Measurements from ENCODE around the gene CALML6.
A peak's percentile ranks its signal among the peaks of the same experiment; 100 is the strongest.

Gene CALML6

DNA sequence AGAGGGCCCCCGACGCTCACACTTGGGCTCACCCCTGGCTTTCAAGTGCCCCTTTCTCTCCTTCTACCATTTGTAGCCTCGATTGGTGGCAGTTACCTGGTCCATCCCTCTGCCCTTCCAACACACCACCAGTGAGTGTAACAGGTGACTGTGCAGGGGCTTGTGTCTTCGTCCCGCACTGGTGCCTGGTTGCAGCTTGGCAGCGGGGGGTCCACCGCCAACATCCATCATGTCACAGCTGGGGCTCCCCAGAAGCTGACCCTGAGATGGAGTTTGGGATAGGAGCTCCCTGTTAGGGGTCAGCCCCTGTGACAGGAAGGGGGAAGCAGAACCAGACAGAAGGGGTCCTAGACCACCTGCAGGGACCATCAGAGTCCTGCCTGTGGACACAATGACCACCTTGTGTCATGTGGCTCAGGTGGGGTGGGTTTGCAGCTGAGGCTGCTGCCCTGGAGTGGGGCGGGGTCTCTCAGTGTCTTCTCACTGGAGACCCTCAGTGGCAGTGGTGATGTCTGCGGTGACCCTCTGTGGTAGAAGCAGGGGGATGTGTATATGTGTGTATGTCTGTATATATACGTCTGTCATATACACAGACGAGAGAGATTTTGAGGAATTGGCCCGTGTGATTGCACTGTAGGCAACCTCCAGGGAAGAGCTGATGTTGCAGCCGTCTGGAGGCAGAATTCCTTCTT is 3.6 kb upstream of the CALML6 start:
- no peak for DNase-seq (ENCODE audit: low read depth, low spot score)

GRCh38 chr1:1914101-1914970 is 724 bp upstream of the CALML6 start:
- no peak for DNase-seq (ENCODE audit: low read depth, low spot score)

DNA sequence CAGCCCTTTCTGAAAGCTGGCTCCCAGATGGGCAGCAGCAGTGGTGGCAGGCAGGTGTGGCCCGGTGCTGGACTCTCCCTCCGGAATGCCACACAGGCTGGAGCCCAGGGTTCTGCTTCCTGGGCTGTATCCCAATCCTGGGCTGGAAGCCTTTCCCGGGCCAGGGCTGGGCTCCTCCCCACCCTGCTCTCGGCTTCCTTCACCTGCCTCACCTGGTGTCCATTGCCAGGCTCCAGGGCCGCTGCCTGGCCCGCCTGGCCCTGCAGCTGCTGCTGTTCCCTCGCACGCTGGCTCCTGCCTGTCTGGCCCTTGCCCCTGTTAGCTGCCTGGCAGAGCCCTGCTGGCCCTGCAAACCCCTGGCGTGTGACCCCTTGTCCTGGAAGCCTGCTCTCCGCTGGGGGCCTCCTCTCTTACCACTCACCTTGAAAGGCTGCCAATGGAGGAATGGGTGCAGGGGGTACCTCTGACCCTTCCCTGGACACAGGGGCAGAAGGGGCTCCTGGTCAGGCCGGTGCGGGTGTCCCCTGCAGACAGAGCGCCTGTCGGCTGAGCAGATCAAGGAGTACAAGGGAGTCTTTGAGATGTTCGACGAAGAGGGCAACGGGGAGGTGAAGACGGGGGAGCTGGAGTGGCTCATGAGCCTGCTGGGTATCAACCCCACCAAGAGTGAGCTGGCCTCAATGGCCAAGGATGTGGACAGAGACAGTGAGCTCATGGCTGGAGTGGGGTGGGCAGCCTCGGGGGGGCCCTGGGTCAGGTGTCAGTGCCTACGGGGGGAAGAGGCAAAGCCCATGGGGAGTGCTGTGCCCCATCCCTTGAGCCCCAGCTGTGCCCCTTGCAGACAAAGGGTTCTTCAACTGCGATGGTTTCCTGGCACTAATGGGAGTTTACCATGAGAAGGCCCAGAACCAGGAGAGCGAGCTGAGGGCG is 1.1 kb downstream of the CALML6 start:
- DNase-seq (ENCODE audit: low read depth, low spot score), result no peak

DNA sequence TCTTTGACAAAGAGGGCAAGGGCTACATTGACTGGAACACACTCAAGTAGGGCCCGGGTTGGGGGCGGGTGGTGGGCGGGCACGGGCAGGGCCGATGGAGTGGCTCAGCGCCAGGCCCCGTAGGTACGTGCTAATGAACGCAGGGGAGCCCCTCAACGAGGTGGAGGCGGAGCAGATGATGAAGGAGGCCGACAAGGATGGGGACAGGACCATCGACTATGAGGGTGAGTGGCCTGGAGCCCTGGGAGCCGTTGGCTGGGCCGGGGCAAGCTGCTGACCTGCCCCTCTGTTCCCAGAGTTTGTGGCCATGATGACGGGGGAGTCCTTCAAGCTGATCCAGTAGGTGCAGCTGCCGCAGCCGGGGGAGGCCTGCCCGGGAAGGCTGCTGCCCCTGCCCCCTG is 1.8 kb downstream of the CALML6 start:
- DNase-seq (ENCODE audit: low read depth, low spot score), result no peak

DNA sequence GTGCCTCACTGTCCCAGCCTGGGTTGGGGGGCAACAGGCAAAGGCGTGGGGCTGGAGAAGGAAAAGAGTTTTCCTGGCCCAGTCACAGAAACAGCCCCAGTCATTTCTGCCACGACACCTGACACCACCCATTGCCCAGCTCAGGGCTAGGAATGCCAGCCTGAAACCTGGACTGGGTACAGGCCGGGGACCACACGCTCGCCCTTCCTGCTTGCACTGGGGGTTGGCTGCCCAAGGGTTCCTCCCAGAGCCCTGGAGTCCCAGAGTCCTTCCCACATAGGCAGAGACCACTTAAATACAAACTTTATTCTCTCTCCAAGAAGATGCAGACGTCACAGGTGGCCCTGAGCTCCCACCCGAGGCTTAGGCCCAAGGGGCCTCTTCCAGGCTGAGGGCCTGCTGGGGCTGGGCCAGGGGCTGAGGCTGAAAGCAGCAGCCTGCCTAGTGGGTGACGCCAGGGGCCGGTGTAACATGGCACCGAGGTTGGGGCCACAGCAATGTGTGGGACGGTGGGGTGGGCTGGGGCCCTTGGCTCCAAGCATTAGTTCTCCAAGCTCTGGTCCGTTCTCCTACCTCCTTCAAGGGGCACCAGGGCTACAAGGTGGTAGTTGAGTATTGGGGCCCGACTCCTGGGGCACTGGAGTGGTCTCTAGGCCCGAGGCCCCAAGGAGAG is 2.4 kb downstream of the CALML6 start:
- no peak for DNase-seq (ENCODE audit: low read depth, low spot score)

GRCh38 chr1:1917995-1918900 is 3.2 kb downstream of the CALML6 start:
- DNase-seq (ENCODE audit: low read depth, low spot score), result no peak

GRCh38 chr1:1918901-1919303 is 3.8 kb downstream of the CALML6 start, which contains the start of gene TMEM52:
Gene TMEM52 (minus strand): TSS chr1:1919279. CDS start chr1:1919265, 14 bp downstream.
- DNase-seq (ENCODE audit: low read depth, low spot score), result no peak

- DNase-seq (ENCODE audit: low read depth, low spot score), result peak; percentile 98
Measured at GRCh38 chr1:1919304-1920056, 4.4 kb downstream of the CALML6 start.

GRCh38 chr1:1920057-1920607 is 5.1 kb downstream of the CALML6 start:
- no peak for DNase-seq (ENCODE audit: low read depth, low spot score)

- no peak for DNase-seq (ENCODE audit: low read depth, low spot score)
Measured at GRCh38 chr1:1920608-1921458, 5.8 kb downstream of the CALML6 start.

- no peak for DNase-seq (ENCODE audit: low read depth, low spot score)
Measured at GRCh38 chr1:1921459-1921862, 6.4 kb downstream of the CALML6 start.

DNA sequence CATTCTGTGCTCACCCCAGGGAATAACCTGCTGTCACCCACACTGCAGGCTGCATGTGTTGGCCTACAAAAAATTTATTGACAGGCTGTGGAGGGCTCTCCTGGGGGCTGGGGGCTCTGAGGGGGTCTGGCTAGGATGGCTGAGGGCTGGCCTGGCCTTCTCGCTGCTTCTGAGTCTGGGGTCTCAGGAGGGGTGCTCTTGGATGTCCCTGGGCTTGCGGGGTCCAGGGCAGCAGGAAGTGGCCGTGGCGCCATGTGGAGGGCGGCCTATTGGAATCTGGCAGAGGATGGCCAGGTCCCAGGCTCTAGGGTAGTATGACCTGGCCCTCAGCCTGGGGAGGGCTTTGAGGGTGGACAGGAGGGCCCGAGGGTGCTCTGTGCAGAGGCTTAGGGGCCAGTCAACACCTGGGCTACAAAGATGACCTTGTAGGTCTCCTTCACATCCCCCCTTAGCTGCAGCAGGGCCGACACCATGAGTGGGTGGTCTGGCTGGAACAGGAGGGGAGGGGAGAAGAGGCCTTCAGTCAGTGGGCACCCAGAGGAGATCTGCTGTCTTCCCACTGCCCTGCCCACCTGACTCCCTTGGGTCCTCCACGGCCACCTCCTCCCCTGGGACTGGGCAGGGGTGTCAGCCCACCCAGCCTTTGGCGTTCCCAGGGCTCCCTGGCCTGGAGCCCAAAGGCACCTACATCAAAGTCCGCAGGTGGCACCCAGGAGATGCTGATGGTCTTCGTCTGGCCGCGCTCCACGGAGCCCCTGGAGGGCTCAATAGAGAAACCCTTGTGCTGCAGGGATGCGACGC is 7.0 kb downstream of the CALML6 start:
- DNase-seq (ENCODE audit: low read depth, low spot score), result no peak

DNA sequence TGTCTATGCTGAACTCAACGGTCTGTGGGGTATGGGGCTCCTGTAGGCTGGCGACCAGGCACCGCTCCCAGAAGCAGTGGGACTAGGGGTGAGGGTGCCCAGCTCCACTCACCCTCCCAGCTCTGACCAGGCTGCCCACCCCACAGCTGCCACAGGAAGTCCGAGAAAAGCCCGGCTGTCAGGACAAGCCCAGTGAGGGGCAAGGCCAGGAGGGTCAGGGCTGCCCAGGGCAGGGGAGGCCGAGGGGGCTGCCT is 7.6 kb downstream of the CALML6 start:
- DNase-seq (ENCODE audit: low read depth, low spot score), result no peak

DNA sequence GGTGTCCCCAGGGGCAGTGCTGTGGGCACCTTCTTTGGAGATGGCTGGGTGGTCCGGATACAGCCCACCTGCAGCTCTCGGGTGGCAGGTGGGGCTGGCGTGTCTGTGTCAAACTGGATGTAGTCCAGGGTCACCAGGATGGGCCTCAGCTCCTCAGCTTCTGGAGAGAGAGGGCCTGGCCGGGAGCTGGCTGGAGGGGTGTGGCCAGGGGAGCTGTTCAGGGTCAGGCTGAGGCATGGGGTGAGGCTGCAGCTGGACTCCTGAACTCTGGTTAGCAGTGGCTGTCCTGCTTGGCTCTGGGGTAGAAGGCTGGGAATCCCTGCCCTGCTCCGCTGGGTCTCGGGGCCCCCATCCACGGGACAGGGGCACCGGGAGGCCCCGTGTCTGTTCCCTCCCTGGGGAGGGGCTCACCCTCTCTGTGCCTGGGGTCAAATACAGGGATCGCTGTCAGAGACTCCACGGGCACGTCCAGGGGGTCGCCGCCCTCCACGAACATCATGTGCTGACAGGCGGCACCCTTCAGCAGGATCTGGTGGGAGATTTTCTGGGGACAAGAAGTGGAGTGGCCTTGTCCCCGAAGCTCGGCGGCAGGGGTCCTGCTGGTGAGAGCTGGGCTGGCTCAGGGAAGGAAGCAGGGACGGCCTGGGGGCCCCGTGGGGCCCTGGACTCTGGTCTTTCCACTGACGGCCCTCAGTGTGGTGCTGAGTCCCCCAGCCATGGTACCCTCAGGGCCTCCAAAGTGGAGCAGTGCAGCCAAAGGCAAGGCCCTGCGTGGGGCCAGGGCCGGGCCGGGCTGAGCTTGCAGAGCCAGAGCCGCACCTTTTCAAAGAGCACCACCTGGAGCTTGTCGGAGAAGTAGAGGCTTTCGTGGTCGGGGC is 8.1 kb downstream of the CALML6 start:
- DNase-seq (ENCODE audit: low read depth, low spot score), result no peak

- no peak for DNase-seq (ENCODE audit: low read depth, low spot score)
Measured at GRCh38 chr1:1924386-1924785, 9.3 kb downstream of the CALML6 start.

GRCh38 chr1:1924849-1925248 is 9.8 kb downstream of the CALML6 start:
- no peak for DNase-seq (ENCODE audit: low read depth, low spot score)
